Parathyroid adenoma (tissue), 2 donors: Measurements from ENCODE around the gene SLC13A5.
A peak's percentile ranks its signal among the peaks of the same experiment; 100 is the strongest.

Source experiments
- H2AFZ ChIP-seq: fragments of 300-600 bp; sonication (generic); one replicate; pipeline ENCODE4 v1.7.0; 2017; ENCODE audit warnings: antibody characterized with exemption, mild to moderate bottlenecking
- H3K27ac ChIP-seq: fragments of 300-600 bp; sonication (generic); one replicate; pipeline ENCODE4 v1.7.0; 2017
- H3K27me3 ChIP-seq: fragments of 300-600 bp; sonication (generic); one replicate; pipeline ENCODE4 v1.7.0; 2017; ENCODE audit warnings: low read length; ENCODE audit not compliant: control insufficient read depth, insufficient read depth
- H3K36me3 ChIP-seq: fragments of 300-600 bp; sonication (generic); one replicate; pipeline ENCODE4 v1.7.0; 2017; ENCODE audit warnings: low read length; ENCODE audit not compliant: control insufficient read depth, insufficient read depth
- H3K4me1 ChIP-seq: fragments of 300-600 bp; sonication (generic); one replicate; pipeline ENCODE4 v1.7.0; 2017; ENCODE audit warnings: control low read depth
- H3K4me2 ChIP-seq: fragments of 300-600 bp; sonication (generic); one replicate; pipeline ENCODE4 v1.7.0; 2017; ENCODE audit warnings: low read length
- H3K4me3 ChIP-seq: fragments of 300-600 bp; sonication (generic); one replicate; pipeline ENCODE4 v1.7.0; 2017; ENCODE audit warnings: low read depth, low read length
- H3K79me2 ChIP-seq: fragments of 300-600 bp; sonication (generic); one replicate; pipeline ENCODE4 v1.7.0; 2017; ENCODE audit warnings: control low read depth
- H3K9ac ChIP-seq: fragments of 300-600 bp; sonication (generic); one replicate; pipeline ENCODE4 v1.7.0; 2017; ENCODE audit warnings: mild to moderate bottlenecking
- H3K9me3 ChIP-seq: fragments of 300-600 bp; sonication (generic); one replicate; pipeline ENCODE4 v1.7.0; 2017; ENCODE audit warnings: low read length; ENCODE audit not compliant: control insufficient read depth
- CTCF ChIP-seq: fragments of 300-600 bp; sonication (generic); IDR thresholded peaks from one replicate; pipeline ENCODE4 v1.7.0; 2017; ENCODE audit warnings: antibody characterized with exemption, mild to moderate bottlenecking
- donor health status: primary hyperparathyroidism.

Gene SLC13A5

GRCh38 chr17:6713130-6713917 lies at the start of gene SLC13A5:
SLC13A5 (minus strand) TSS chr17:6713369; CDS start chr17:6713333, 36 bp downstream.
- peak within 1 kb of the TSS; percentile 31 for H3K4me3 ChIP-seq

GRCh38 chr17:6761779-6762178 lies 48.6 kb upstream of the SLC13A5 start:
- Histone ChIP-seq H3K79me2 (no peaks in the 10 kb centered on the region), H3K4me3 (no peak overlapping the region), H2AFZ (no peak overlapping the region), H3K4me1 (no peaks in the 10 kb centered on the region), H3K36me3 (no peaks in the 10 kb centered on the region), H3K27ac (no peak overlapping the region), H3K27me3 (no peaks in the 10 kb centered on the region), H3K4me2 (no peak overlapping the region), H3K9me3 (no peaks in the 10 kb centered on the region), H3K9ac (no peak overlapping the region)
- TF ChIP-seq CTCF = no peak

More at GRCh38 chr17:6713130-6713917, at the start of gene SLC13A5:
- Histone ChIP-seq H3K4me2 (peak within 1 kb of the TSS; percentile 58), H3K9ac (no peak within 1 kb of the TSS), H3K79me2 (no peaks in the 10 kb centered on the region), H3K36me3 (no peaks in the 10 kb centered on the region), H3K27ac (no peak within 1 kb of the TSS), H3K4me1 (no peaks in the 10 kb centered on the region), H3K9me3 (no peaks in the 10 kb centered on the region), H3K27me3 (no peaks in the 10 kb centered on the region), H2AFZ (peak within 1 kb of the TSS; percentile 17)
- peak; percentile 10 for TF ChIP-seq CTCF

GRCh38 chr17:6757747-6758146 lies 44.6 kb upstream of the SLC13A5 start:
- no peaks in the 10 kb centered on the region for H3K27me3 ChIP-seq
- no peak overlapping the region for H3K4me2 ChIP-seq
- no peak overlapping the region for H3K9ac ChIP-seq
- H3K36me3 ChIP-seq = no peaks in the 10 kb centered on the region
- no peaks in the 10 kb centered on the region for H3K79me2 ChIP-seq
- no peak overlapping the region for H3K27ac ChIP-seq
- no peak overlapping the region for H3K4me3 ChIP-seq
- H2AFZ ChIP-seq = no peak overlapping the region
- TF ChIP-seq CTCF = no peak
- no peaks in the 10 kb centered on the region for H3K4me1 ChIP-seq
- H3K9me3 ChIP-seq = no peaks in the 10 kb centered on the region

GRCh38 chr17:6756425-6757031 lies 43.4 kb upstream of the SLC13A5 start:
- H3K79me2 ChIP-seq = no peaks in the 10 kb centered on the region
- H3K9me3 ChIP-seq = no peaks in the 10 kb centered on the region
- peak overlapping the region; percentile 42 for H3K4me3 ChIP-seq
- no peak overlapping the region for H2AFZ ChIP-seq
- peak overlapping the region; percentile 73 for H3K27ac ChIP-seq
- H3K36me3 ChIP-seq = no peaks in the 10 kb centered on the region
- H3K4me2 ChIP-seq = no peak overlapping the region
- no peaks in the 10 kb centered on the region for H3K4me1 ChIP-seq
- no peak overlapping the region for H3K9ac ChIP-seq
- H3K27me3 ChIP-seq = no peaks in the 10 kb centered on the region
- TF ChIP-seq CTCF = no peak
